ENCODE results near the gene FCER2.

DNA sequence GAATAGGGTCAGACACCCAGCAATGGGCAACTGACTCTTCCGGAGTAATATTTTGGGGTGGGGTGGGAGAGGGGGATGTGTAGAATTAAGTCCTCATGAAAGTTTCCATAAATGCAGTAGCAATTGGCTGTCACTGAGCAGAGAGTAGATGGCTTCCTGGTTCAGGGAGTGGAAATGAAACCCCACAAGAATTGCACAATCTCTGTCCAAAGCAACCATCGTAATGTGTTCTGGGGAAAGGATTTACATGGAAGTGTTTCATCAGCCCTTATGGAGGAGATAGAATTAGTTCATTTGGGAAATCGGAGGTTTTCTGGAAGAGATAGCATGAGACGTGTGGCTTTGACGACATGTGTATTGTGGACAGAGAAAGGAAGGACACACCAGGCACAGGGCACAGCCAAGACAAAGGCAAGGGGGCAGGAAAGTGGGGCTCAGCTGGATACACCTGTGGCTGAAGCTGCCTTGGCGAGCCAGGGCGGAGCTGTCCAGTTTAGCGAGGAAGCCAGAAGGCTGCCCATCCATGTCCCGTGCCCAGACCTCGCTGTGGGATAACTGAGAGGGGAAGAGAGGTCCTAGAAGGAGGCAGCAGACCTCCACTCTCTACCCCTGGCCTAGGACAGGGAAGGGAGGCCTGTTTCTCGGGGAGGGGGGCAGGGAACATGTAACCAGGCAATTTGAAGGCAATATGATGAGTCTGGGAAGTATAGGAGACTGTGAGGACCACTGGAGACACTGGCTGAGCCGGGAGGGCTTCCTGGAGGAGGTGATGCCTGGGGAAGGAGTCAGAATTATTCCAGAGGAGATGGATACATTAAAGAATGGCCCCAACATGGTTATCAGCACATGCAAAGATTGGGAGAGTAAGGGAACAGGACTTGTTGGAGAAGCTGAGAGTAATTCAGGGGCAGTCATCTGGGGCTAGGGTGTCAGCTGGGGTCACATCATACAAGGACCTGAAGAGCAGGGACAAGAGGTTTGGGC is 32.6 kb upstream of the FCER2 start:
- TF ChIP-seq POU2F2 (IDR thresholded peaks at IDR 0.05; ENCODE audit: low read depth, low read length) = no peak
- TF ChIP-seq POLR2AphosphoS5 (IDR thresholded peaks at IDR 0.05; ENCODE audit: low read depth, low read length) = no peak
- no peak for TF ChIP-seq TAF1 (IDR thresholded peaks at IDR 0.05; ENCODE audit: low read depth, low read length)
- TF ChIP-seq POLR2A (IDR thresholded peaks at IDR 0.05; ENCODE audit: low read depth, low read length) = no peak
- TF ChIP-seq PAX5 (IDR thresholded peaks at IDR 0.05; ENCODE audit: insufficient read depth, low read length, severe bottlenecking) = no peak
- TF ChIP-seq SPI1 (IDR thresholded peaks at IDR 0.05; ENCODE audit: low read depth, low read length) = peak; percentile 16; the same call in 1 of the 2 replicates

Data from GM12891 (cell line).